Retina (tissue), 1 donor: Measurements from ENCODE around the gene MIER2.

Experiments used
- DNase-seq: peaks from one replicate; pipeline ENCODE4 v3.0.0-alpha.2; 2016

MIER2 gene

GRCh38 chr19:306151-306900 lies 38.3 kb downstream of the MIER2 start:
- no peak for DNase-seq

GRCh38 chr19:305240-306150 lies 39.1 kb downstream of the MIER2 start:
- no peak for DNase-seq

GRCh38 chr19:296476-297225 lies 47.9 kb downstream of the MIER2 start:
- DNase-seq = no peak

- no peak for DNase-seq
These were observed 48.8 kb downstream of the MIER2 start for GRCh38 chr19:295687-296370.

GRCh38 chr19:294946-295686 lies 49.5 kb downstream of the MIER2 start:
- DNase-seq = peak; percentile 82

GRCh38 chr19:294341-294945 lies 50.2 kb downstream of the MIER2 start:
- DNase-seq = peak; percentile 79

GRCh38 chr19:293436-294110 lies 51.0 kb downstream of the MIER2 start:
- DNase-seq = no peak

- DNase-seq = no peak
These were observed 51.6 kb downstream of the MIER2 start for GRCh38 chr19:292951-293350.

GRCh38 chr19:292281-292884 lies 52.2 kb downstream of the MIER2 start:
- no peak for DNase-seq

- peak; percentile 44 for DNase-seq
These were observed 52.9 kb downstream of the MIER2 start for GRCh38 chr19:291561-292280.

- DNase-seq = peak; percentile 36
These were observed 53.5 kb downstream of the MIER2 start, which contains the start of gene PLPP2 for GRCh38 chr19:291006-291521. Gene PLPP2 (minus strand): TSS chr19:291403. CDS start chr19:291336, 67 bp downstream.

- peak; percentile 36 for DNase-seq
These were observed 54.1 kb downstream of the MIER2 start for GRCh38 chr19:290372-291005.

- peak; percentile 25 for DNase-seq
These were observed 54.8 kb downstream of the MIER2 start for GRCh38 chr19:289651-290371.

GRCh38 chr19:288911-289310 lies 55.7 kb downstream of the MIER2 start:
- no peak for DNase-seq

GRCh38 chr19:287381-287871 lies 57.2 kb downstream of the MIER2 start:
- no peak for DNase-seq

- no peak for DNase-seq
These were observed 61.2 kb downstream of the MIER2 start for GRCh38 chr19:283395-283794.

- no peak for DNase-seq
These were observed 62.1 kb downstream of the MIER2 start for GRCh38 chr19:282501-282900.

- DNase-seq = no peak
These were observed 62.6 kb downstream of the MIER2 start for GRCh38 chr19:281992-282391.
